GM04504 (cell line): Measurements from ENCODE around the gene MAP2K2.

Experiments used
- DNase-seq: peaks from one replicate; pipeline ENCODE4 v3.0.0-alpha.2; 2012; ENCODE audit warnings: low read depth

Gene MAP2K2

DNA sequence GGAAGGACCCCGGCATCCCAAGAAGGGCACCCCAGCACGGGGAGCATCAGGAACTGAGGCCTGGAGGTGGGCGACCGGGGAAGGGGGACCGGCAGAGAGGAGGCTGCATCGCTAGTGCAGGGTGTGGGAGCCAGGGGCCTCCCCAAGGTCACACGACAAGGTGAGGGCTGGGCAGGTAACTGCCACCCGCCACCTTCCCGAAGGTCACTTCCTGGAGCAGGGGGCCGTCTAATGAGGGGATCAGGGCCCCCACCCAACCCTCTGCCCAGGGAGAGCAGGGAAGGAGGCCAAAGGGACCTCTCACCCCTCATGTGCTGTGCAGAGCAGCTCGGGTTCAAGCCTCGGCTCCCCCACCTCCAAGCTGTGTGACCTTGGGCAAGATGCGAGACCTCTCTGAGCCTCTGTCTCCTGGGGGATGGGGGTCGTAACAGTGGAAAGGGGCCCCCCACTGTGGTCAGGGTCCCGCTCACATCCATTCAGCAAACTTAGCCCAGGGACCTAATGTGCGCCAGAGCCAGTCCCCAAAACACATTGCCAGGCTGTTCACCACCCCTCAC lies 63.2 kb downstream of the MAP2K2 start:
- DNase-seq: no peak

DNA sequence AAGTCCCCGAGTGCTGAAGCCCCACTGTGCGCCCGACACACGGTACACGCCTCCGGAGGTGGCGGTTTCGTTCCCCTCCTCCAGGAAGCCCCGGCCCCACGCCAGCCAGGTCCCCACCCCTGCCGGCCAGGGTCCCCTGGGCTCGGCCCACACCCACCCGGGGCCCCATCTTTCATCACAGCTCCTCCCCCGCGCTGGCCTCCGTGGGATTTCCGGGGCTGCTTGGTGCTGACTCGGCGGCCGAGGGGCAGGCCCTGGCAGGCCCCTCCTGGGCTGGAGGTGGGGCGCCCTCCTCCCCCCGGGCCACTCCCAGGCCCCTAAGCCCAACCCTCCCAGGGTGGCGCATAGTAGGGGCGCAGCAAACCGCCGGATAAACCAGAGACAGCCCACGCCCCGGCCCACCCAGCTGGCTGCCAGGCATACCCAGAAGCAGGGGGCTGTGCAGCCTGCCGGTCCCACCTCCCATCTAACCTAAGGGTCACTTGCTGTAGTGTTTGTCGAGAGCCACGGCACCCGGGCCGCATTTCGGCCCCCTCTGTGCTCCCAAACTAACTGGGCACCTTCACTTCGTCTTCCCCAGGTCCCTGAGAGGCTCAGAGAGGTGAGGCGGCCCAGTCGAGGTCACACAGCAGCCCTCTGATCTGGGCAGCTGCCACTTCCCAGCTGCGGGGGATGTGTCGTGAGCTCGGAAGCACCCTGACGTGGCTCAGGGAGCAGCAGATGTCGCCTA lies 63.9 kb downstream of the MAP2K2 start:
- no peak for DNase-seq

DNA sequence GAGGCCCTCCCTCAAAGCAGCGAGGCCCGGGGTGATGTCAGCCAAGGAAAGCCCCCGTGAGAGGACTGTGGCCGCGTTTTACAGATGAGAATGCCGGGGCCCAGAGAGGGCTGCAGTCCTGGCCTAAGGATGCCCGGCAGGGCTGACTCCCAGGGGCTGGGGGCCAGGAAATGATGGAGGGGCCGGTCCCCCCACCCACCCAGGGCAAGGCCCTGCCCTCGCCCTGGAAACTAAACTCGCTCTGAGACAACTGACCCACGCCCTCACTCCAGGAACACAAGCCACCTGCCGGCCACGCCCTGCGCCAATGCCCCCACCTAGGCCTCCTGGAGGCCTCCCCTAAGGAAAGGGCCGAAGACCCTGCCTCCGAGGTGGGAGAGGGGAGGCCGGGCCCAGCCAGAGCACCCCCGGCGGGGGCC lies 64.5 kb downstream of the MAP2K2 start:
- DNase-seq: no peak

DNA sequence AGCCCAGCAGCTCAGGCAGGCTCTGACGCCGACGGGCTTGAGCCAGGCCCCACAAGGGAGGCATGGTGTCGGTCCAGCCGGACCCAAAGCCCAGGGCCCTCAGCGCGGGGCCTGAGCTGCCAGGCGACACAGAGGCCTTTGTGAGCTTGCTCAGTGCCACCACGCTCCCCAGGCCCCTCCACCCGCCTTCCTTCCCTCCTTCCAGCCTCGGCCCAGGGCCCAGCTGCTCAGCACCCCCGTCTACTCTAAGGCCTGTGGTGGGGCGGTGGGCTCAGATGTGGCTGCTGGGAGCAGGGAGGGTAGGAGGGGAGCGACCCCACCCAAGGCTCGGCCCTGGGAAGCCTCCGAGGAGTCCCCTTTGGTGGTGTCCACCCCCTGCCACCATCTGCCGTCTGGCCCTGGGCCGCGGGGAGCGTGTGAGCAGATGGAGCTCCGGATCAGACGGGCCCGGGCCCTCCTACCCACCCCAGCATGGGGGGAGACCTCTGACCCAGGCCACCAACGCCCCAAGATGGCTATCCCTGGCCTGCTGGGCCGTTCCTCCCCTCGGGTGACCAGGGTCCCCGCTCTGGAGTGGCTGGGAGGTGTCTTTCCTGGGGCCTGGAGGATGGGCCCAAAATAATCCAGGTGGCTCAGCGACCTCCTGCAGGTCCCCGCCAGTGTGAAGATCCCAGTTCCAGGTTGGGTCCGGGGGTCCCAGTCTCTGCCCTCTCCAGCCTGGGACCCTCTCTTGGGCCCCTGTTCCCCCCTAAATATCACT lies 65.0 kb downstream of the MAP2K2 start:
- DNase-seq: no peak

DNA sequence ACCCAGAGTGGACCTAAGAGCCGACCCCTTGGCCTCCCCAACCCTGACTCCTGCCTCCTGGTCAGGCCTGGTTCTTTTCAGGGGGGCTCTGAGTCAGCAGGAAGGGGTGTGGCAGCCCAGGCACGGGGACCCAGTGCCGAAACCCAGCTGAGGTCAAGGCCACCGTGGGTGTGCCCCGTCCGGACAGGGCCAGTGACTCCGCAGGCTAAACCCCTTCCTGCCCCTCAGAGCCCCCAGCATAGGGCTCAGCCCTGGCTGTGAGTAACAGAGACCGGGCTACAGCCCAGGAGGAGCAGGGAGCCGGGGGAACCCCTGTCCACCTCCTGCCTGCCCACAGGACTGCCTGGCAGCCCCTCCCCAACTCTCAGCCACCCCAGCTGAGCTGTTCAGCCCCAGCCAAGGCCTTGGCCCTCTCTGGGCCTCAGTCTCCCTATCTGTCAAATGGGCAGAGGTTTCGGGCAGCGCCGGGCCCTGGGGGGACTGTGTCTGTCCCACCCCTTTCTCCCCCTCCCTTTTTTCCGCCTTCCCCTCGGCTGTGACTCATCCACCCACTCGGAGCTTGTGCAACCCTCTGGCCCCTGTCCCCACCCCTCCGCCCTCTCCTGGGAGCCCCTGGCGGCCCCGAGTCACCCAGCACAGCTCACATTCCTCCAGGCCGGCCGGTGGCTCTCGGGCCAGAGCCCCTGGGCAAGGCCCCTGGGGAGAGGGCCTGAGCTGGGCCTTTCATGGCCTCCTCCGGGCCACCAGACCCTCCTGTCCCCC lies 65.8 kb downstream of the MAP2K2 start:
- peak; percentile 87 for DNase-seq

DNA sequence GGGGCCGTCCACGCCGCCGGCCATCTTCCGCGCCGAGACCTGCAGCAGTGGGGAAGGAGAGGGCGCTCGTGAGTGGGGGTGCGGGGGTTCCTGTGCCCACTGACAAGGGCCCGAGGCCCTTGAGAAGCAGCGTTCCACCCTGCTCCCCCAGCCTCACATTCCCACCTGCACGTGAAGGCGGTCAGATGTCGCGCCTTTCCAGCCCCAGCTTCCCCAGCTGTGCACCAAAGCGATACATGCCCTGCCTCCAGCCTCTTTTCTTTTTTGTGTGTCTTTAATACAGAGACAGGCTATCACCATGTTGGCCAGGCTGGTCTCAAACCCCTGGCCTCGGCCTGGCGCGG lies 68.7 kb downstream of the MAP2K2 start:
- DNase-seq: no peak

DNA sequence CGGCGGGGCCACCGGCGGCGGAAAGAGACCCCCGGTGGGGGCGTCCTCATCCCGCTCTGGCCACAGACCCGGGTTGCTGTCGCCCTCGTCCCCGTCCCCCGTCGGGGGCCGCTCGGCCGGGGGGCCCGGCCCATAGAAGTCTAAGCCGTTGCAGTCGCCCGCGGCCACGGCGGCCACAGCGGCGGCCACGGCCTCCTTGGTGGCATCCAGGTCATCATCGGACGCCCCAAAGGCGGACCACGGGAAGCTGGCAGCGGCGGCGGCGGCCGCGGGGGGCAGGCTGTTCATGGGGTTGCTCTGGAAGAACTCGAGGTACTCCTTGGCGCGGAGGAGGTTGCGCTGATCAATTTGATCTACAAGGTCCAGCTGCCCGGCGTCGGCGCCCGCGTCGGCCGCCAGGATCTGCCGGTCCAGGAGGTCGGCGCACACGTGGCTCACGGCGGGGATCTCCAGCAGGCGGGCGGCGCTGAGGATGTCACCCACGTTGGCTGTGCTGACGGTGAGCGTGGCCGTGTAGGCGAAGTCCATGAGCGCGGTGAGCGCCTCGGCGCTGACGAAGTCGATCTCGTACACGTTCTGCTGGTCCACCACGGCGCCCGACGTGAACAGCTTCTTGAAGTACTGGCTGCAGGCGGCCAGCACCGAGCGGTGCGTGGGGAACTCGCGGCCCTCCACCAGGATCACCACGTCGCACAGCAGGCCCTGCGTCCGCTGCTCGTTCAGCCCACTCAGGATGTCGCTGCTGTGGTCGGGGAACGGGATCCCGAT lies 69.3 kb downstream of the MAP2K2 start:
- DNase-seq: no peak

DNA sequence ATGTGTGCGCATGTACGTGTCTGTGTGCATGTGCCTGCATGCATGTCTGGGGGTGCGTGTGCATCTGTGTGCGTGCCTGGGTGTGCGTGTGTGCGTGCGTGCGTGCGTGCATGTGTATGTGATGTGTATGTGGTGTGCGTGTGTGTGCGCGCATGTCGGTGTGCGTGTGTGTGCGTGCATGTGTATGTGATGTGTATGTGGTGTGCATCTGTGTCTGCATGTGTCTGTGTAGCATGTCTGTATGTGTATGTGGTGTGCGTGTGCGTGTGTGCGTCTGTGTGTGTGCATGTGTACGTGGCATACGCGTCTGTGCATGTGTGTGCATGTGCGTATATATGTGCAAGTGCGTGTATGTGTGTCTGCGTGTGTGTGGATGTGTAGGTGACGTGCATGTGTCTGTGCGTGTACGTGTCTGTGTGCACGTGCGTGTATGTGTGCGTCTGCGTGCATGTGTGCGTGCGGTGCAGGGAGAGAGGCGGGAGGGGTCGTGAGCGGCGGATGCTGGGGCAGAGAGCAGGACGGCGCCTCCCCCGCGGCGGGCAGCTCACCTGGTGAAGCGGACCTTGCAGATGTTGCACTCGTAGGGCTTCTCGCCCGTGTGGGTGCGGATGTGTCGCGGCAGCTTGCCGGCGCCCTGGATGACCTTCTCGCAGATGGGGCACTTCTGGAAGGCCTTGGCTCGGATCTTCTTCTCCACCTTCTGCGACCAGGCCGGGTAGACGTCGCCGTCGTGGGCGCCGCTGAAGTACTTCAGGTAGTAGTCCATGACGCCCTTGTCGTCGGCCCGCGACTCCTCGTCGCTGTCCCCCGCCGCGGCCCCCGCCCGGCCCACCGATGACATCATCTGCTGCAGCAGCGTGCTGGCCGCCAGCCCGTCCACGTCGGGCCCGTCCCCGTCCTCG lies 70.2 kb downstream of the MAP2K2 start:
- no peak for DNase-seq

DNA sequence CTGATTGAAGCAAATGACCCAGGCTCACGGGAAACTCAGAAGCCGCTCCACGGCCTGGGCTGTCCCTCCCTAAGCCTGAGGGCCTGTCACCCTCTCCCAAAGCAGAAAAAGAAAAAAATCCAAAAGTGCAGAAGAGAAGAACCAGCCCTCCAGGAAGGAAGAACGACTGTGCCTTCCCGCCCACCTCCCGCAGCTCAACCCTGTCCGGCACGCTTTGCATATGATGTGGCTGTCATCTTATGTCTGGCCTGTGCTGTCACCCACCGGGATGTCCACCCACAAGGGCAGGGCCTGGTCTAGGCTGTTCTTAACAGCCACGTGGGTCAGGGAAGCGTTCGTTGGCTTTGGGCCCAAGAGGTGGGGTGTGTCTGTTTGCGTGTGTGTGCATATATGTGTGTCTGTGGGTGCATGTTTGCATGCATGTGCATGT lies 70.9 kb downstream of the MAP2K2 start:
- DNase-seq: no peak

DNA sequence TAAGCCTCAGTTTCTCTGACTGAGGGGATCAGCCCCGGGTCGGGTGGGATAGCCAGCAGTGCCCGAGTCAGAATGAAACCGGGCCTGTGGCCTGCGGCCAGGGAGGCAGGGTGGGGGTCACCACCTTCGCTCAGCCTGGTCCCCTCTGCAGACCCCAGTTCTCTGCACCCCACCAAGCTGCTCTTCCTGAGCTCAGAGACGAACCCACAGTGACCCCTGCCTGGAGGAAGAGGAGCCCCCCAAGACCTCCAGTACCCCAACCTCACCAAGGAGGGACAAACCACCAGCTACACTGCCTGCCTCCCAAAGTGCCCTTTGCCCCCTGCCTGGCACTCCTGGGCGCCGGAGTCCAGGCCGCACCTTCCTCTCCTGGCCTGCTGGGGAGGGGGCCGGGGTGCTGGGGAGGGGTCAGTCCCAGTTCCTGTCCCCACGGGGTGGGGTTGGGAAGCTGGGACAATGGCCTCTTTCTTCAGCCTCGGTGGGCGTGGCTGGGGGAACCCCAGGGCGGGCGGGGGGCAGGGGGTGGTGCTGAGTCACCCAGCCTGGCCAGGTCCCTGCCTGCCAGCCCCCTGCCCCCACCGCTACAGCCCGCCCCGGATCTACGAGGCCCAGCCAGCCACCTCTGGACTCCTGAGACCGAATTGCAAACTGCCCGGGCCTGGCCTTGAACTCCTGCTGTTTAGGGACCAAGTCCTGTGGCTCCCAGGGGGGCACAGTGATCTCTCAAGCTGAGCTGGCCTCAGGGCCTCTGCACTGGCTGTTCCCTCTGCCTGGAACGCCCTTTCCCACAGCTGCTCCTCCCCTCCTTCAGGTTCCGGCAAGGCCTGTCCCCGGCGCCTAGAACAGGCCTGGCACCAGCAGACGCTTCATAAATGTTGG lies 71.6 kb downstream of the MAP2K2 start:
- DNase-seq: no peak

DNA sequence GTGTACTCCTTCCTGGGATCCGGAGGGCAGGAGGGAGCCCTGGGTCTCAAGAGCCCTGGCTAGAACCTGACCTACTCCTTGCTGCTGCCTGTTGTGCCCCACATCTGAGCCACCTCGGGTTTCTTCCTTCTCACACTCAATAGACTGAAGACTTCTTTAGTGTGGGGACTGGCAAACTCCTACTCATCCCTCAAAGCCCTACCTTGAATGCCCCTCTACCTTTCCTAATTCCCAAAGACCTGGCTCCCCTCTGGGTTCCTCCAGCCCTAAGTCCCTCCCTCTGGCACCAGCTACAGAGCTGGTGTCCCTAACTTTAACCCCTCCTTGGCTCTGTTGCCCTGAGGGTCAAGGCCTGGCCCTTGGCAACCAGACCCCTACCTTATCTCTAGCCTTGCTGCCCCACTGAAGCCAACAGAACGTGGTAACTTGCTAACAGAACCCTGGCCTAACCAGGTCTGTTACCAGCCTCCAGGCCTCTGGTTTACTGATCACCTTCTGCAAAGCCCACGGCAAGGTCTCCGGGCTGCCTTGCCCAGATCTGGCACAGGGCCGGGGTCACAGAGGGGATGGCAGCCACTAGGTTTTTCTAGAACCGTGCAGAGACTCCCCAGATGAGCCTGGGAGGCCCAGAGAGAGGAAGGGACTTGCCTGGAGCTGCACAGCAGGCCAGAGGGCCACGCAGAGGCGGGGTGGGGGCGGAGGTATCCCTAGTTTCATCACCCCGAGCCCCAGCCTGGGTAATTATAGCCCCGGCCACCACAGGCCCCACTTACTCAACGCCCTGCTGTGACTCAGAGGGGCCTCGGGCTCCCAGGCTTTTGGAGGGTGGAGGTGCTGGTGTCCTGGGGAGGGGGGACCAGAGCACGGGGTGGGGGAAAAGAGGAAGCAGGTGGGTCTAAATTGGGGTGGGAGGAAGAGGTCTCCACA lies 72.5 kb downstream of the MAP2K2 start:
- no peak for DNase-seq

DNA sequence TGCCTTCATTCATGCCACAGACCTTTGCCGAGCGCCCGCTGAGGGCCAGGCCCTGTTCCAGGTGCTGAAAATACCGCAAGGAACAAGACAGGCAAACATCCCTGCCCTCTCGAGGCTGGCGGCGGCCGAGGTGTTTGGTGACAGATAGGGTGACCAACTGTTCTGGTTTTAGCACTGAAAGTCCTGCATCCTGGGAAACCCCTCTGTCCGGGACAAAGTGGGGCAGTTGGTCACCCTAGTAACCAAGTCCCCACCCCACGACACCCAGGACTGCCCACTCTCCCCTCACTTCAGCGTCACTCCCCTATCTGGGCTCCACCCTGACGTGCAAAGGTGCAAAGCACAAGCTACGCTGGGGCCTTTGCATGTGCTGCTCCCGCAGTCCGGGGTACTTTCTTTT lies 74.5 kb downstream of the MAP2K2 start:
- DNase-seq: no peak

DNA sequence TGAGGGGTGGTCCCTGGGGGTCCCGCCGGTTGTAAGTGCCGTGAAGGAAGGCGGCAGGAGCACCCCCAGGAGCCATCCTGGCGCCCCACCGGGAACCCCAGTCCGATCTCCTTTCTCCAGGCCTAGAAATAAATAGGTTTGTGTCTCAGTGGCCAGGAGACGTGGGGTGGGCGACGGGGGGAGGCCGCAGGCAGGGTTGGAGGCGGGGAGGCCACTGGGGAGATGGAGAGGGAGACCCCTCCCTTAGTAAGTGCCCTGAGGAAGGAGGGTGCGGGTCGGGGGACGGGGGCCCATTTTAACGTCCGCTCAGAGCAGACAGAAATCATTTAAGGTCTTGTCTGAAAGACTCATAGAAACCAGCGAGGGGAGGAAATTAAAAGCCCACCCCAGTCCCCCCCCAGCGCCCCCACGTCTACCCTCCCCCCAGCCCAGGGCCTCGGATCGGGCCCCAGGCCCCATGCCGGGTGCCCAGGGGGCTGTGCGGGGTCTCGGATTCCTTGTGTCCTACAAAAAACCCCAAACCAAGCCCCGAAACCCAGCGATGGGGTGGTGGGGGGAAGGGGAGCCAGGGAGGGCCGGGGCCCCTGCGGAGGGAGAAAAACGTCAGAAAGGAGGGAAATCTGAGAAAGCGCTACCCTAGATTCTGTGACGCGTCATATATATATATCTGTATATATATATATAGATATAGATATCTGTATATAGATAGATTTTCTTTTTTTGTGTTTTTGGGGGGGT lies 76.8 kb downstream of the MAP2K2 start:
- no peak for DNase-seq

DNA sequence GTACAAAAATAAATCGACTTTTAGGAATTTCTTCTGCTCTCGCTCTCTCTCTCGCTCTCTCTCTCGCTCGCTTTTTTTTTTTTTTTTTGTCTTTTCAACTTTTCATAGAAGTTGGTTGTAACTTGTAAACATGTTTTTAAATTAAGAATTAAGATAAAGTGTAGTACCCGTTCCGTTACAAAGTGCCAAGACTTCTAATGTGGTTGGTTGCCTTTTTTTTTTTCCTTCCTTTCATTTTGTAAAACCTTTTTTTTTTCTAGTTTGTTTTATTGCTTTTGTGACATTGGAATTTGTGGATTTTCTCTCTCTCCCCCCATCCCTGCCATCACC lies 77.6 kb downstream of the MAP2K2 start:
- no peak for DNase-seq

DNA sequence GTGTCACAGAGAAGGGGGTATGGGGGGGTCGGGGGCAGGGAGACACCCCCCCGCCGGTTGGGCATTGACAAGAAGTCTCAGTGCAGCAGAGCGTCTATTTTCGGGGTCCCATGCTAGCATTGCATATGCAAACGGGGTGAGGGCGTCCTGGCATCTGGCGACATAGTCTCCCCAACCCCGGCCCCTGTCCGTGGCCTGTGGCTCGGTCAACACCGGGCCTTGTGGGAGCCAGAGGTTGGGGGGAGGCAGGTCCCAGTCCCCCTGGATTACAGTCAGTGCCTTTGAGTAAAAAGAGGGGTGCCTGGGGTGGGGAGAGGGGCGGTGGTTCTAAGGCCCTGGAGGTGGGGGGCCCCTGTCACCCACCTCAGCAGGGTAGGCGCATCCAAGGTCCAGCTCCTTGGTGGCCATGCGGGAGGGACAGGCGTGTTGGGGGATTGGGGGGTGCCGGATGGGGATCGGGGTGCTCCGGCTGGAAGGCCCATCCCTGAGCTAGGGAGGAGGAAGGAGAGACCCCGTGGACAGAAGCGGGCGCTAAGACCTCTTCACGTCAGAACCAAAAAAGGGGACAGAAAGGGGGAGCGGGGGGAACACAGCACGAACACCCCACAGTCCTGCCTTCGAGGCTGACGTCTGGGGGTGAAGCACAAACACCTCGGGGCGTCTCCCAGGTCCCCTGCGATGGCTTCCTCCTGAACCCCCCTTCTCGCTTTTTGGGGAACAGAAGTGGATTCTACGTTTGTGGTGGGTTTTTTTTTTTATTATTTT lies 78.1 kb downstream of the MAP2K2 start:
- DNase-seq: no peak

DNA sequence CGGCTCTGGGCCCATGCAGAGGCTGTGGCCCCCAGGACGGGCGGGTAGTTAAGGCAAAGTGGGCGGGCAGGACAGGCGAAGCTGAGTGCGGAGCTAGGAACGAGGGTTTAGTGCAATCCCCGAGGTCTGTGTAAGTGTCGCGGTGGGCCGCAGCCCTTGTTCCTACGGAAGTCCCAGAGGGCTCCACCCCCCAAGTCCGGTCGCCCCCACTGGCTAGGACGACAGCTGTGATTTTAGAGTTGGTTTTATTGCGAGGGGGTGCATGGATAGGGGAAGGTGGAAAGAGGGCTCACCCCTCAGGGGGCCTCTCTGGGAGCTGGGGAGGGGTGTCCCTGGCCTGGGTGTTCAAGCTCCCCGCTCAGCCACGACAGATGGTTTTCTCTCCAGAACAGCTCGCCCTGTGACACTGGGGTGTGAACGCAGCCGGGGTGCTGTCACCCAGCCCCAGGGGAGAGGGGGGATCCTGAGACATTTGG lies 78.9 kb downstream of the MAP2K2 start:
- DNase-seq: no peak
